Effector CD4-positive, alpha-beta T cell (primary cell): ENCODE data around the gene LHFPL6.

Experiments used
- DNase-seq: peaks from one replicate; pipeline ENCODE4 v3.0.0-alpha.2; 2020

LHFPL6 gene

GRCh38 chr13:39297023-39297422 is 306.0 kb downstream of the LHFPL6 start:
- DNase-seq: no peak

- no peak for DNase-seq
Observed at GRCh38 chr13:39296193-39296592, 306.8 kb downstream of the LHFPL6 start.
